Epithelial cell of proximal tubule (primary cell): Measurements from ENCODE around the gene WDFY2. TPM values are rescaled to one million over a fixed set of nuclear protein-coding genes. Genes with fewer than 3 reads are reported as not detected.

ENCODE experiments used
- DNase-seq: peaks from one replicate; pipeline ENCODE4 v3.0.0-alpha.2; 2011; ENCODE audit warnings: low read depth
- H3K4me3 ChIP-seq: 2 replicates; pipeline ENCODE4 v1.5.1; 2011; ENCODE audit warnings: low read depth, mild to moderate bottlenecking, low read length
- total RNA-seq: library from RNA; depleted of rRNA; stranded (reverse); fragments of >200 nt; gene quantifications from 2 replicates; pipeline ENCODE4 v1.2.3, GENCODE V29; 2015
- TF ChIP-seq, protein P1 (sequence below): conservative IDR thresholded peaks from 2 replicates; pipeline ENCODE4 v1.5.1; 2012; ENCODE audit warnings: low read depth, mild to moderate bottlenecking, low read length

The WDFY2 gene
- total RNA-seq, 1 donor from 2014 or later: 5.1 TPM

DNA sequence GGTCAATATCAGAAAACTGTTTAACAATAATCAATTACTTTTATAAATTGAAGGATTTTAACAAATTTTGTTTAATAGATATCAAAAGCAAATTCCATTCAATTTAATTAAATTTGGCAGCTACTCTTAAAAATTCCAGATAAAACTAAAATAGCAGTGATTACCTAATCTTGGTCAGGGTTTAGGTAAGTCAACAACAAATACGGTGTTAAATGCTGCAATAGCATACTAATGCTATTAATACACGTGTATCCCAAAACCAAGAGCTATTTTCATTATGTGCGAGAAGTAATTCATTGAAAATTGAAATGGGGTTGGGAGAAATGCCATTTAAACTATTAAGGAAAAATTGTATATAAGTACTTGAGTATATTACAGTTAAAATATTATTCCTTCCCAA, 114.1 kb downstream of the WDFY2 start:
- DNase-seq: no peak
- TF ChIP-seq, protein P1, sequence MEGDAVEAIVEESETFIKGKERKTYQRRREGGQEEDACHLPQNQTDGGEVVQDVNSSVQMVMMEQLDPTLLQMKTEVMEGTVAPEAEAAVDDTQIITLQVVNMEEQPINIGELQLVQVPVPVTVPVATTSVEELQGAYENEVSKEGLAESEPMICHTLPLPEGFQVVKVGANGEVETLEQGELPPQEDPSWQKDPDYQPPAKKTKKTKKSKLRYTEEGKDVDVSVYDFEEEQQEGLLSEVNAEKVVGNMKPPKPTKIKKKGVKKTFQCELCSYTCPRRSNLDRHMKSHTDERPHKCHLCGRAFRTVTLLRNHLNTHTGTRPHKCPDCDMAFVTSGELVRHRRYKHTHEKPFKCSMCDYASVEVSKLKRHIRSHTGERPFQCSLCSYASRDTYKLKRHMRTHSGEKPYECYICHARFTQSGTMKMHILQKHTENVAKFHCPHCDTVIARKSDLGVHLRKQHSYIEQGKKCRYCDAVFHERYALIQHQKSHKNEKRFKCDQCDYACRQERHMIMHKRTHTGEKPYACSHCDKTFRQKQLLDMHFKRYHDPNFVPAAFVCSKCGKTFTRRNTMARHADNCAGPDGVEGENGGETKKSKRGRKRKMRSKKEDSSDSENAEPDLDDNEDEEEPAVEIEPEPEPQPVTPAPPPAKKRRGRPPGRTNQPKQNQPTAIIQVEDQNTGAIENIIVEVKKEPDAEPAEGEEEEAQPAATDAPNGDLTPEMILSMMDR: no peak
- H3K4me3 ChIP-seq: no peak overlapping the region

DNA sequence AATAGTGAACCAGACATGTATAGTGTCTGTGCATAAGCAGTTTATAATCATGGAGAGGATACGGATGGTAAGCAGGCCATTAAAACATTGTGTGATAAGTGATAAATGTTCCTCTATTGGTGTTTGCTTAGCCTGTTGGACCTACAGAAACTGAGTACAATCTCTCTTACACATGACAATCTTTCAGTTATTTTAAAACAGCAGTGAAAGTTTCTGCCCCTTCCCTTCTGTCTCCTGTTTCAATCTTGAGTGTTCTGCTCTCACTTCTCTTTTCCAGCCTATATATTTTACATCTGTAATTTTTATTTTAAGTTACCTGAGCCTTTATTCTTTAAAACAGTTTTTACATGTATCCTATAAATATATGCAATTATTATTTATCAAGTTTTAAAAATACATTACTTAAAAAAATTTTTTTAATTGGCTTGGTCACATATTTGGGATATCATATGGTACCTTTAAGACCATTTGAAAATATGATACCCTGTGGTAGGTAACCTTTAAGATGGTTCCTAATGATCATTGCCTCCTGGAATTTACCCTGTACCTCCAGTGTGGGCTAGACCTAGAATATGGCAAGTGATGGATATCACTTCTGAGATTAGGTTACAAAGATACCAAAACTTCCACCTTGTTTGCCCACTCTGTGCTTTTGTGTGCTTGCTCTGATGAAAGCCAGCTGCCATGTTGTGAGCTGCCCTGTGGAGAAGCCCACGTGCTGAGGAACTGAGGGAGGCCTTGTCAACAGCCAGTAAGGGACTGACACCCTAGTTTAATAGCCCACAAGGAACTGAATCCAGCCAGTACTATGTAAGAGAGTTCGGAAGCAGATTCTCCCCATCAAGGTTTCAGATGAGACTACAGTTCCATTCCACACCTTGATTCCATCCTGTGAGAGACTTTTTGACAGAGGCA, 120.4 kb downstream of the WDFY2 start:
- no peak for DNase-seq
- TF ChIP-seq, protein P1: no peak
- H3K4me3 ChIP-seq: no peak overlapping the region

DNA sequence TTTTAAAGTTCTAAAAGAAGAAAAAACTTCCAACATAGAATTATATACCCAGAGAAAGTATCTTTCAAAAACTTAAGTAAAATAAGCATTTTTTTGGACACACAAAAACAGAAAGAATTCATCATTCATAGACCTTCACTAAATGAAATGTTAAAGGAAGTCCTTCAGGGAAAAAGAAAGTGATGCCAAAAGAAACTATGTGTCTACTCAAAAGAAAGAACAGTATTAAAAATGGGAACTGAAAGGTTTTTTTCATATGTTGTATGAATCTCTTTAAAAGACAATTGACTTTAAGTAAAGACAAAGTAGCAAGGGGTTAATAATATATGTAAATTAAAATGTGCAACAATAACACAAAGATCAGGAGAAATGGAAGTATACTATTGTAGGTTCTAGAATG, 123.2 kb downstream of the WDFY2 start:
- TF ChIP-seq, protein P1: no peak
- H3K4me3 ChIP-seq: no peak overlapping the region
- no peak for DNase-seq

DNA sequence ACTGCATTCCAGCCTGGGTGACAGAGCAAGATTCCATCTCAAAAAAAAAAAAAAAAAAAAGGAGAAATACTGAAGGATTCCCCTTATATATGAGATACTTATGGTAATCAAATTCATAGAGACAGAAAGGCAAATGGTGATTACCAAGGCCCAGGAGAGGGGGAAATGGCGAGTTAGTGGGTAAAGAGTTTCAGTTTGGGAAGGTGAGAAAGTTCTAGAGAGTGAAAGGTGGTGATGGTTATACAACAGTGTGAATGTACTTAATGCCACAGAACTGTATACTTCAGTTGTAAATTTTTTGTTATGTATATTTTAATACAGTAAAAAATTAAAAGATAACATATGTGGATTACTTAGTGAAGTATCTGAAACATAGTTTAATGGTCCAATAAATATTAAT, 129.5 kb downstream of the WDFY2 start:
- no peak overlapping the region for H3K4me3 ChIP-seq
- DNase-seq: no peak
- TF ChIP-seq, protein P1: no peak

DNA sequence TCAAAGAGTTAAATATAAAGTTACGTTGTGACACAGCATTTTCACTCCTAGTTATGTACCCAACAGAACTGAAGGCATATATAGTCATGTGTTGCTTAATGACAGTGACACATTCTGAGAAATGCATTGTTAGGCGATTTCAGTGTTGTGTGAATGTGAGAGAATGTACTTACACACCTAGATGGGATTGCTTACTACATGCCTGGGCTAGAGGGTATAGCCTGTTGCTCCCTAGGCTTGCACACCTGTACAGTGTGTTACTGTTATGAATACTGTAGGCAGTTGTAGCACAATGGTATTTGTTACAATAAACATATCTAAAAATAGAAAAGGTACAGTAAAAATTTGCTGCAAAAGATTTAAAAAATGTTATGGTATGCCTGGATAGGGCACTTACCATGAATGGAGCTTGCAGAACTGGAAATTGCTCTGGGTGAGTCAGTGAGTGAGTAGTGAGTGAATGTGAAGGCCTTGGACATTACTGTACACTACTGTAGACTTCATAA, 130.5 kb downstream of the WDFY2 start:
- TF ChIP-seq, protein P1: no peak
- no peak for DNase-seq
- no peak overlapping the region for H3K4me3 ChIP-seq

DNA sequence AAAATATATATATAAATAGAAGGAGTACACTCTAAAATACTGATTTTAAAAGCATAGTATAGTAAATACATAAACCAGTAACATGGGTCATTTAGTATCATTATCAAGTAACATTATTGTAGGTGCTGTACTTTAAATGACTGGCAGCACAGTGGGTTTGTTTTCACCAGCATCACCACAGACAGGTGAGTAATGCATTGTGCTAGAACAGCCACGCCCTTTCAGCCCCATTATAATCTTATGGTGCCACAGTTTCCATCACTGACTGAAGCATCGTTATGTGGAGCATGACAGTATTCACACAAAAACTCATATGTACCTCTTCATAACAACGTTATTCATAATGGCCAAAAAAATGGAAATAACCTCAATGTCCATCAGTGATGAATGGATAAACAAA, 131.4 kb downstream of the WDFY2 start:
- H3K4me3 ChIP-seq: no peak overlapping the region
- no peak for DNase-seq
- TF ChIP-seq, protein P1: no peak
